Suprapubic skin (tissue), 4 donors: ENCODE measurements around the gene RASSF10.

Source experiments
- EP300 ChIP-seq: sonication (generic); formaldehyde crosslinking; IDR thresholded peaks from one replicate; pipeline ENCODE4 v1.6.1; 2017; ENCODE audit warnings: antibody characterized with exemption
- POLR2A ChIP-seq, 2 donors: fragments of 450-650 bp; IDR thresholded peaks; one replicate each; pipeline ENCODE4 v1.6.1; 2017; ENCODE audit warnings: antibody characterized with exemption in 2 of 2, mild to moderate bottlenecking in 2 of 2, moderate library complexity in 2 of 2
- POLR2AphosphoS5 ChIP-seq, 3 donors: sonication (generic); formaldehyde crosslinking; IDR thresholded peaks; one replicate each; pipeline ENCODE4 v1.6.1; 2017; ENCODE audit warnings: antibody characterized with exemption in 3 of 3
- TF ChIP-seq, protein P1 (sequence below), 2 donors: fragments of 200-600 bp in 1 of 2; fragments of 450-650 bp in 1 of 2; sonication (generic) in 1 of 2; IDR thresholded peaks; one replicate each; pipeline ENCODE4 v1.5.1; 2016 to 2019; ENCODE audit warnings: antibody characterized with exemption in 2 of 2, mild to moderate bottlenecking in 1 of 2, moderate library complexity in 1 of 2

DNA sequence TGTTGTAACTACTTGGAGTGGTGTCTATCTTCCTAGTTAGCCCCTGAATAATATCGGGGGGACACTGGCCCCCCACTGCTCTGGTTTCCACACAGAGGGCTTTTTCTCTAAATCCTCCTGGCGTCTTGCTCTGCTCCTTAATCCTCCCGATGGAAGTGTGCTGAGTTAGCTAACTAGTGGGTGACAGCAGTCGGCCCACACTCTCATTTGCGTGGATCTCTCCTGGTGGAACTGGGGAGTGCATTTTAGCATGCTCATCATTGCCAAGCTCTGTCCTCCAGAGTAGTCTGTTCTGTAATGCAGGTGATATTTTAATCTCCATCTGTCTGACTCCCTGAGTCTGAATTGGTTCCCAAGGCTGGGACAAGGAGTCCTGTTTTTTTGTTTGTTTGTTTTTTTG is 46.1 kb upstream of the RASSF10 start:
- TF ChIP-seq, protein P1, sequence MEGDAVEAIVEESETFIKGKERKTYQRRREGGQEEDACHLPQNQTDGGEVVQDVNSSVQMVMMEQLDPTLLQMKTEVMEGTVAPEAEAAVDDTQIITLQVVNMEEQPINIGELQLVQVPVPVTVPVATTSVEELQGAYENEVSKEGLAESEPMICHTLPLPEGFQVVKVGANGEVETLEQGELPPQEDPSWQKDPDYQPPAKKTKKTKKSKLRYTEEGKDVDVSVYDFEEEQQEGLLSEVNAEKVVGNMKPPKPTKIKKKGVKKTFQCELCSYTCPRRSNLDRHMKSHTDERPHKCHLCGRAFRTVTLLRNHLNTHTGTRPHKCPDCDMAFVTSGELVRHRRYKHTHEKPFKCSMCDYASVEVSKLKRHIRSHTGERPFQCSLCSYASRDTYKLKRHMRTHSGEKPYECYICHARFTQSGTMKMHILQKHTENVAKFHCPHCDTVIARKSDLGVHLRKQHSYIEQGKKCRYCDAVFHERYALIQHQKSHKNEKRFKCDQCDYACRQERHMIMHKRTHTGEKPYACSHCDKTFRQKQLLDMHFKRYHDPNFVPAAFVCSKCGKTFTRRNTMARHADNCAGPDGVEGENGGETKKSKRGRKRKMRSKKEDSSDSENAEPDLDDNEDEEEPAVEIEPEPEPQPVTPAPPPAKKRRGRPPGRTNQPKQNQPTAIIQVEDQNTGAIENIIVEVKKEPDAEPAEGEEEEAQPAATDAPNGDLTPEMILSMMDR (IDR thresholded peaks at IDR 0.05), result no peak
- TF ChIP-seq POLR2AphosphoS5 (IDR thresholded peaks at IDR 0.05) (no peak), POLR2A (IDR thresholded peaks at IDR 0.05) (no peak), EP300 (no peak)
